HG02938 (cell line): ENCODE measurements around the gene ANO5.

Experiments
- ATAC-seq: cut with Tn5 transposase; IDR thresholded peaks from one replicate; pipeline ENCODE4 v1.9.1; 2021; ENCODE audit warnings: mild to moderate bottlenecking, moderate library complexity; ENCODE audit not compliant: unreplicated experiment

ANO5 gene

DNA sequence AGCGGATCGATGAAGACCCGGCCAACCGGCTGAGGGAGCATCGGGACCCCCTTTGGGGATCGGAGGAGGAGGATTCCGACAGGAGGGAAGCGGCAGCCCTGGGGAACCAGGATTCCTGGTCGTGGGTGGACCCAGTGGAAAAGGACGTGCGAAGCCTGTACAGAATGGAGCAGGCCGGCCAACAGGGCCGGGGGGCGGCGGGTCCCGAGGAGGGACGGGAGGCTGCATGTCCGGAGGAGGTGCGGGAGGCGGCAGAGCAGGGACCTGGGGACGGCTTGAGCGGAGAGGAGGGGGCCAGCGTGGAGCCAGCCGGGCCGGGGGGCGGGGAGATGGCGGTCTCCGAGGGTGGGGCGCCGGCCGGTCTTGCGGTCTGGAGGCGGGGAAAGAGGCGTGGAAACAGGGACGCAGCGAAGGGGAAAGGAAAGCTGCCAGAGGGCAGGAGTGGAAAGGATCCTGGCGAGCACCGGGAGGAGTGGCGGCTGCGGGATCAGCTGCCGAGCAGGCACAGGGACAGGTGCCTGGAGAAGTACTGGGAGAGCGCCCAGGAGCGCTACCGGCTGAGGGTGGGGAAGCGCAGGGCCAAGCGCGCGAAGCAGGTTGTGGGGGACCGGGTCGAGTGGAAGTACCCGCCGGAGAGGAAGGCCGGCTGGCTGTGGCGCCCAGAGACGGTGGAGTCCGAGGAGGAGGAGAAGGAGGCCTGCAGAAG is at the start of gene ANO5:
ANO5 (plus strand) TSS at position 444 of the 706 bp plus-strand sequence. CDS start 408 bp downstream, outside the sequence.
- peak; percentile 28 for ATAC-seq

DNA sequence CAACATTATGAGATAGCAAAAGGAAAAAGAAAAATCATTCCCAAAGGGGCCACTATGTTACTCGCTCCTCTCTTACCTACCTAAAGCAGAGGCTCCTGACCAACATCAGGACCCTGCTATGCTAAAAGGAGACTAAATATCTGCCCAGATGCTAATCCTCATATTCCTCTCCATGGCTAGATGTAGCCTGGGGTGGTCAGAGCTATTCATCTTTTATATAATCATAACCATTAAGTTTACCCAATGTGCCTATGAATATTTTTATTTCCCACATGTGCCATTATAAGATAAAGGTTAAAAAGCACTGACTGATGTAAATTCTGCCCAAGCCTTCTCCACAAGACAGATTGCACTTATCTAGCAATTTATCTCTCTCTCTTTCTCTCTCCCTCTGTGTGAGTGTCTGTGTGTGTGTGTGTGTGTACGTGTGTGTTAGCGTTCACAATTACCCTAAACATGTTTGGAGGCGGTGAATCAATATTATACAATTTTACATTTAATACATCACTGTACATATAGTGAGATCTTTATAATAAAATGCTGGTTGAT is 41.2 kb upstream of the ANO5 start:
- no peak for ATAC-seq

DNA sequence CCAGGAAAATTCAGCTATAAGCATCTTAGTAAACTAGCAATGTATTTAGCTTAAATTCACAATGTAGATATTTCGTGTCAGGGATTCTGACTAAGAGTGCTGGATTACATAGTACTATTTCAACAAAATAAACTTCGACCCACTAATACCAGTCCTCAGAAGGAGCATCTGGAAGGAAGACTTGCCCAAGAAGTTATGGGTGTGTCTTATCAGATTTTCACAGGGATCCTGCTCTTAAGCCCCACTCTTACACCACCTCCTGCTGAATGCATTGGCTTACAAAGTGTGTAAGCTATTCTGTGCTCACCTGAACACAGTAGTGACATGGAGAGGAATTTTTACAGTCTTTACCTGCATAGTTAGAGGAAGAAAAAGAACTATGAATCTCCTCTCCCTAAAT is 35.4 kb upstream of the ANO5 start:
- no peak for ATAC-seq

DNA sequence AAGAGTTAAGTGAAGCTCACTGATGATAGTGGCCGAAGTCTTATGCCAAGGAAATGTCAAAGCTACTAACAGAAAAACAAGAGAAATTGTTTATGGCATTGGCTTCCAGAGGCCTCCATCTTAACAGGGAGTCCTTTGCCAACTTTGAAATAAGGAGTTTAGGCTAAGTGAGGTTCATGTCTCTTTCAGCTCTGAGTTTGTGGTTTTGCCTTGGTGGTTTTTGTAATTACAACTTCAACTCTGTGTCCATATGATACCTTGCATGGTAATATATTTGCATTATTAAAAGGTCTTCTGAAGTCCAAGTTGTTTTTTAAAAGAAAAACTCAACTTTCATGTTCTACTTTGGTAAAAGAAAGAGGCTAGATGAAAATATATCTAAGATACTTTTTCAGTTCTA is 31.4 kb upstream of the ANO5 start:
- no peak for ATAC-seq

DNA sequence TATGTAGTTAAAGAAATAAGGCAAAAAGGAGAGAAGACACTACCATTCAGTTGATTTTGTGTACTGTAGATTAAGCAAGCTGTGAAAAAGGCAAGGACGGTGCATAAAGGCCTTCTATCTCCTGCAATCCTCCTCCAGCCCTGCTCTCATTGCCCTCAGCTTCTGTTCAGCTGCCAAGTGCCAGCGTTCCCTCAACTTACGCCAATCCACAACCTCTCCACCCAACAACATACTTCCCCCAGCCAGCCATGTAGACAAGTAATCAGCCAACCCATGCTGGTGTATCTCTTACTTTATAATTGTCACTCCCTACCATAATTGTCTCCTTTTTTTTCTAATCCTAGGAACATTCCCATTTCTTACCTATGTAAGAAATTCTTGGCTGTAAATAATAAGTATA is 30.1 kb upstream of the ANO5 start:
- ATAC-seq = no peak

GRCh38 chr11:22163394-22163797 is 29.5 kb upstream of the ANO5 start:
- ATAC-seq = peak; percentile 76

GRCh38 chr11:22165087-22165486 is 27.8 kb upstream of the ANO5 start:
- no peak for ATAC-seq

DNA sequence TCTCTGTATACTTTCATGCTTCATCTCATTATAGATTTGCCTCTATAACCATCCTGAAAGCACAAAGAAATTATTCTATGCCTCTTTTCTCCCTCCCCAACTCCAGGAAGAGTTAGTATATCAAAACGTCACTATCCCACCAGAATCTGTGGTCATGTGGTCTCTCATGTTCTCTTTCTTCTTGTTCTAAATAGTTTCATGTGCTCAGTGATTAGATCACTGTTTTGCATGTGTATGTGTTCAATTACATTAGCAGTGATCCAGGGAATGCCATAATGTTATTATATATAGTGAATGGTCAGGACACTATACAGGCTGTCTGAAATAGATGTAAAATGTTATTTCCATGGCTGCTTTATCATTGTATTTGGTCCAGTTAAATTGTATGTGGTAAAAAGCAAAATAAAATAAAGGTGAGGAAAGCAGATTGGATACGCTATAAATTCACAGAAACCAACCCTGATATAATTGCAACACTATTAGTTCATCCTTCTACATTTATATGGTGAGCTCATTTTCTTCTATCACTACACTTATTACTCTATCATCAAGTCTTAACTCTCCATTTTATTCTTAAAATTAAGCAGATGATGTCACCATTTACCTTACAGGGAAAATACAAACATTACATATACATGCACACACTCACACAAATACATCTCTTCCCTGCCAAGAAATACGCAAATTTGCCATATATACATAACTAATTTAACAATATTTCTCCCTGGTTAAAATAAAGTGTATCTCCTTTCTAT is 26.9 kb upstream of the ANO5 start:
- no peak for ATAC-seq

- ATAC-seq = no peak
Measured at GRCh38 chr11:22169833-22170232, 23.1 kb upstream of the ANO5 start.

DNA sequence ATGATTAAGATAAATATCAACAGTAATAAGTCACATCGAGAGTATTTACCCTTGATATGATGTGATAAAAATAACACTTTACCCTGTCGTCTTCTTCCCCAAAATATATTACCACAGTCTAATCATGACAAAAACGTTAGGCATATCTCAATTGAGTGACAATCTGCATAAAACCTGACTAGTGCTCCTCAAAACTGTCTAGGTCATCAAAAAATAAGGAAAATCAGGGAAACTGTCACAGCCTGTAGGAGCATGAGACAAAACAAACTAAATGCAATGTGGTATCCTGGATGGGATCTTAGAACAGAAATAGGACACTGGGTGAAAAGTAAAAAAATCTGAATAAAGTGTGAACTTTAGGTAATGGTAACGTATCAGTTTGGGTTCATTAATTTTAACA is 19.4 kb upstream of the ANO5 start:
- ATAC-seq = no peak

- ATAC-seq = no peak
Measured at GRCh38 chr11:22177186-22177585, 15.7 kb upstream of the ANO5 start.

DNA sequence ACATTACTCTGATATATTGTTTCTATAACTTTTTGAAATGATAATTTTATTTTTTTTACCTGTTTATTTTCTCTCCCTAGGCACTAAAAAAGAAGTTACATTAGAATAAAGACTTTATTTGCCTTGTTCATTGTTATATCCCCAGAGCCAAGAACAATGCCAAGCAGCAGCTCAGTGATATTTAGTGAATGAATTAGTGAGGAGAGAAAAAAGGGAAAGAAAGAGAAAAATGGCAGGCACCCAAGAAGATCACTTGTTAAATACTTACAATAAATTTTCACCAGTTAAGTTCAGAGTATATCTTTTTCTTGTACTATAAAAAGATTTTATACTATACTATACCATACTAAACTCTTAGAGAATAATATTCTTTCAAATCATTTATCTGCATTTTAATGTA is 13.3 kb upstream of the ANO5 start:
- no peak for ATAC-seq

- ATAC-seq = no peak
Measured at GRCh38 chr11:22180131-22180530, 12.8 kb upstream of the ANO5 start.

DNA sequence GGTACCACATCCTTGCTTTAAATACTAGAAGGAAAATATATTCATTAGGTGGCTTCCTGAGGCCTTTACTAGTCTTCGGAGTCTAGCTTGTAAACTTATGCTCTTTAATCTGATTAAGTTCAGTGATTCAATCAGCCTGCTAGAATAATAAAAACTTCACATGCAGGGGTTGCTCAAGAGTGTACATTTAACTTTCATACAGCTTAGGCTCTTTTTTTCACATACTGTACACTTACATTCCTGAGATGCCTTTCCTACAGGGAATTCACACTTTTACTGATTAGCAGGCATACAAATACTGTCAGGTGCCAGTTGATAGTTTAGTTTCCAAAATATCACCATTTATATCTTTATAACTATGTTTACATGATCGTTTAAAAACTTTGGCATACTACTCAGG is 3.2 kb upstream of the ANO5 start:
- ATAC-seq = no peak

DNA sequence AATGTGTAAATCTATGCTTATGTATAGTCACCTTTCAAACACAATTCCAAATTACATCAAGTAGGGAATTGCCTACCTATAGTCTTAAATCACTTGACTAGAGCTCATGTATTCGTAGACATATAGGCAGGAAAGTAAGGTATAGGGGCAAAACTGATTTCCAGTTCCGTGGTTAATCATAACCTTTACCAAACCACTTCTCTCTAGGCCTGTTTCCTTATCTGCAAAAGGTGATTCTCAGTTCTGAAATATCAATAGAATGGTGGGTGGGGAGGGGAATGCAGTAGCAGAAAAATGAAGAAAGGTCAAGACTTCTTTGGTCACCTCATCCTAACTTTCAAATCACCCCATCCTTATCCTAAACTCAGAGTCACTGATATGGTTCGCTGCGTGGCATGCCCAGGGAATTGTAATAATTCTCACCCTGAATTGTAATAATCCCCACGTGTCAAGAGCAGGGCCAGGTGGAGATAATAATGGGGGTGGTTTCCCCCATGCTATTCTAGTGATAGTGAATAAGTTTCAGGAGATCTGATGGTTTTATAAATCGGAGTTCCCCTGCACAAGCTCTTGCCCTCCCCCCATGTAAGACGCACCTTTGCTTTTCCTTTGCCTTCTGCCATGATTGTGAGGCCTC is 1.9 kb upstream of the ANO5 start:
- peak; percentile 44 for ATAC-seq

DNA sequence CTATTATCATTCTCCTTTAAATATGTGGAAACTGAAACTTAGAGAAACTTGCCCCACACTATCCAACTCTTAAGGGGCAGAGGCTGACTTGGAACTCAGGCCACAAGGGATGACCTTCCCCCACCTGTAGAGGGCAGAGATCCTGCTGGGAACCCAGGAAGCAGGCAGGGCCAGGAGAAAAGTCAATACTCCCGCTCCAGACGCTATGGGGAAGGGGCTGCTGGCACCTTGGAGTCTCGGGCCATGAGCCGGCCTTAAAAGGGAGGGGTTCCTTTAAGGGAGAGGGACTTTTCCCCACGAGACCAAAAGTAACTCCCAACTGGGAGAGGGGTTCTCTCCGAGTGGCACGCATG is 620 bp upstream of the ANO5 start:
- ATAC-seq = no peak

DNA sequence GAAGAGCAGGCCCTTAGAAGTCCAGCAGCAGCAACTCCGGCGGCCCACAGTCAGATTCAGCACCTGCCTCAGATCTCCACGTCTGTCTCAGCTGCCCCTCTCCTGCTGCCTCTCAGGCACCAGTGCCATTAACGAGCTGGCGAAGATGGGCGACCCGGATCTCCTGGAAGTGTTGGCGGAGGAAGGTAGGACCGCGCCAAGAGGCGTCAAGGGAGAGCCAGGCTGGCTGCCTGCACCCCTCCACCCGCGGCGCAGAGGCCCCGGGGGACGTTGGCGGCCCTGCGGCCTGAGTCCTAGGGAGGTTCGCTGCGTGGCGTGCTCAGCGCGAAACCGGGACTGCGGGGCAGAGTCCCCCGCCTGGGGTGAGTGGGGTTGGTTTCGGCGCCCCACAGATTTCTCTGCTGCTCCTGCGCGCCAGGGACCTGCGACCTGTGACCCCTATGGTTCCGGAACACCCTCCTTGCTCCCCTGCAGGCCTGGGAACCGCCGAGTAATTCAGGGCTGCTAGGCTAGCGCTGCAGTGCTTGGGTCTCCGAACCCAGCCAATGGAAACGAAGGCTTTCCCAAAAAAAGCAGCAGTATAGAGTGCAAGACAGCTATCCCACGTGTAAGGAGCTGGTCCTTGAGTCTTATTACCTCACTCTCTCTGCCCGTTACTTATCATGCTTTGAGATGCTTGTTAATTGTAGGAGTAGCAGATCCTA is 615 bp downstream of the ANO5 start:
- peak; percentile 32 for ATAC-seq

DNA sequence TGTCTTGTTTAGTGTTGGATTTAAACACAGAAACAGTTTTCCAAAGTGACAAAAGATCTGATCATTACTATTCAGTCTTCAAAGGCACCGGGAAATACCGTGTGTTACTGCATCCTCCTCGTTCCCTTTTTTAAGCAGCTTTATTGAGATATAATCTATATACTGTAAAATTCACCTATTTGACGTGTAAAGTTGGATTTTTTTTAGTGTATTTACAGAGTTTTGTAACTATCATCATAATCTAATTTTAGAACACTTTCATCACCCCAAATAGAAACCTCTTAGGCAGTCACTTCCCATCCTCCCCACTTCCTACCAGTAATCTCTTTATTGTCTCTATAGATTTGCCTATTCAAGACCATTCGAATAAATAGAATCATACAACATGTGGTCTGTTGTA is 1.4 kb downstream of the ANO5 start:
- no peak for ATAC-seq

DNA sequence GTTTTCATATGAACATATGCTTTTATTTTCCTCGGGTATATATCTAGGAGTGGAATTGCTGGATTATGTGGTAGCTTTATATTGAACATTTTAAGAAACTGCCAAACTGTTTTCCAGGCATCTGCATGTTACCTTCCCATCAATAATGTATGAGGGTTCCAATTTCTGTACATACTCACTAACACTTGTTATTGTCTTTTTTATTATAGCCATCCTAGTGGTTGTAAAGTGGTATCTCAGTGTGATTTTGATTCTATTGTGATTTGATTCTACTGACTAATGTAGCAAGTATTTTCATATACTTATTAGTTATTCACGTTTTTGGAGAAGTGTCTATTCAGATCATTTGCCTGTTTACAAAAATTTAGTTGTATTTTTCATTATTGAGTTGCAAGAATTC is 2.0 kb downstream of the ANO5 start:
- ATAC-seq = no peak

GRCh38 chr11:22197139-22198005 is 4.5 kb downstream of the ANO5 start:
- no peak for ATAC-seq
